Activated CD8-positive, alpha-beta memory T cell treated with anti-CD3 and anti-CD28 coated beads, Interleukin-2, amount 50 U/mL, for 4 hours (primary cell): Measurements from ENCODE around the gene BPIFB1.

Source experiments
- DNase-seq: peaks from one replicate; pipeline ENCODE4 v3.0.0-alpha.2; 2020

BPIFB1 gene

DNA sequence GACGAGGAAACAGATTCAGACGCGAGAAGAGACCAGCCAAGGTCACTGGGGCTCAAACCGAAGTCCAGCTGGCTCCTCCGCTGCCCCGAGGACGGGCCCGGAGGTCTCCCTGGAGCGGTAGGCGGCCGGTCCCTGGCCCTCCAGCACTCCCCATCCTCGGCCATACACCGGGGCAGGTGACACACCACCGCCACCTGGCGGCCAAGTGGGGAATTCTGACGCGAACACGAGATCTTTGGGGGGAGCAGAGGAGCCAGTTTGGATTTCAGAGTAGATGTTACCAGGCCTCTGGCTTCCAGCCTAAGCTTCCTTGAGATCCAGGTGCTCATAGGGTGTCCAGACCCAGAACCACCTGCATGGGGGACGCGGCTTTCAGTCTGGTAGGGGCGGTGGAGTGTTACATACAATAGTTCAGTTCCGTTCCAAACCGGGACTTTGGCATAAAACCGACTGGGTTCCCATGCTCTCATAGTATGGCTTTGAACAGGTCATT lies 16.1 kb downstream of the BPIFB1 start:
- peak; percentile 76 for DNase-seq

DNA sequence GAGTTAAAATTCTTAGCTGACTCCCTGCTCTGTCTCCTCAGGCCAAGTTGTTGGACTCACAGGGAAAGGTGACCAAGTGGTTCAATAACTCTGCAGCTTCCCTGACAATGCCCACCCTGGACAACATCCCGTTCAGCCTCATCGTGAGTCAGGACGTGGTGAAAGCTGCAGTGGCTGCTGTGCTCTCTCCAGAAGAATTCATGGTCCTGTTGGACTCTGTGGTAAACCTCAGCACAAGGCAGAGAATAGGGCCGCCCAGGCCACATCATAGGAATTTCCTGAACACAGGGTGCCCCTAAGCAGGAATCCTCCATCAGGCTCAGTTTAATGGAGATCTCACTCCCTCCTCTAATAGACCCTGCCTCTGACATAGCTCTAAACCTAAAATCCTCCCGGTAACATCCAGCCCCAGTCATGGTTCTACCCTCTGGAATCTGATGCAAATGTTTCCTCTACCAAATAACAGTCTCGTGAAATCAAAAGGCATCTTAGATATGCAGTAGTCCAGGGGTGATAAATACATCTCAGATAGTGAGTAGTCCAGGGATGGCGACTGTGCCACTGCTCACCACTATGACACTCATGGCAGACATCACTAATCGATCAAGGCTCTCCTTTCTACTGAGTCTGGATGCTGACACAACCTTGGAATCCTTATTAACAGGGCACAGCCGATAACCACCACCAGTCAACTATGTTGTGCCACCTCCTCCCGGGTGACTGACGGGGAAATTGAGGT lies 18.3 kb downstream of the BPIFB1 start:
- DNase-seq: no peak

DNA sequence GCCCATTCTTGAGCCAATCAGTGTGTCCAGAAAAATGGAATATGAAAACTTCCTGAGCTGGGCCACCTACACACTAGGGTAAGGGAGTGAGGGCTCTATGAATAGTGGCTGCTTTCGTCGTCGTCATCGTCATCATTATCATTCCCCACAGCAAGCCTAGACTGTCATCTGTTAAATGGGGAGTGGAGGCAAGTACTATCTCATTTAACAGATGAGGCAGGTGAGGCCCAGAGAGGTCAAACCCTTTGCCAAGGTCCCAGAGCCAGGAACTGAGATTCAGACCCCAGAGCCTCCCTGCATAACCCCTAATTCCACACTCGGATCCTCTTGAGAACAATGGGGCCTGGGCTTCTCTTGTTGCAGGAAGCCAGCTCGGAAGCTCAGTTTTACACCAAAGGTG lies 20.6 kb downstream of the BPIFB1 start:
- DNase-seq: no peak

DNA sequence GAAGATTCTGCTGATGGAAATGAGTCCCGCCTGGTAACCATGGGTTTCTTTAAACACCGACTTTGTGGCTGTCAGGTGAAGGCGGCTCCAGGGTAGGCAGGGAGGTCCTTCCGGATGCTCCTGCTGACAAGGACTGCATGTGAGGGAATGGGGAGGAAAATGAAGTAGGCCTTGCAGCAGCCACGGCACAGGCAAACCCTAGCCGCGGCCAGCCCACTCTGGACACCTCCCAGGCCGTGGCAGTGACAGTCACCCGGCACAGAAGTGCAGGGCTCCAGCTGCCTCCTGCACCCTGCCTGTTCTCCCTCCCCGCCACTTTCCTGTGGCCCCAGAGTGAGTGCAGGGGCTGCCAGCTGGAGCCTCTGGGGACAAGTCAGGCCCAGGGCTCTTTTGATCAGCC lies 21.0 kb downstream of the BPIFB1 start:
- DNase-seq: no peak

DNA sequence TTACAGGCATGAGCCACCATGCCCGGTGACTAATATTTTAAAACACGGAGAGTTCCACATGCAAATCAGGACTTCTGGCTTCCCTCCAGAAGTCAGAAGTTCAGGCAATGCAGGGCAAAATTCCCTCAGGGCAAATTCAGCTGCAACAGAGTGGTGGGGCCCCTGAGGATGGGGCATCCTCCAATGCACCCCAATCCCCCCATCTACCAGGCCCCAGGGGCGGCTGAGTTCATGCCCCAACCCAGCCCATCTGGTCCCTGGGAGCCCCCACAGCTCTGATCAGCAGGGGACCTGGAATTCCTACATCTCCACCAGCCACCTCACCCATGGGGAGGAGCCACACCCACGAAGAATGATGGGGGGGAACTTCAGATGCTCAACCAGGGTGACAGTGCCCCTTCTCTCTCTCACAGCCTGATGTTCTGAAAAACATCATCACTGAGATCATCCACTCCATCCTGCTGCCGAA lies 22.6 kb downstream of the BPIFB1 start:
- DNase-seq: no peak

DNA sequence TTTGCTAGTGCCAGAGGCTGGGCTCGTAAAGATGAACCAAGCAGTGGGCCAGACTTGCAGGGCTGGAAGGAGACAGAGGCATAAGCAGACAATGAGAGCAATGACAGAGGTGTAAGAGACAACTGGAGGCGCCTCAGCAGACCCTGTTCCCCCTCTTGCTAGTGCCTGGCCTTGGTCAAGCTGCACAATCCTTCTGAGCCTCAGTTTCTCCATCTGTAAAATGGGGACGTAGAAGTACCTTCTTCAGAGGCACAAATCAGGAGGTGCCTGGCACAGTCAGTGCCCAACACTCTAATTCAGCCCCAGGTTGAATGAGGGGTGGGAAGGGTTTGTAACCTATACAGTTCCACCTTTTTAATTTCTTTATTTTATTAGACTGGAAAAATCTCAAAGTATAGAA lies 23.2 kb downstream of the BPIFB1 start:
- no peak for DNase-seq

DNA sequence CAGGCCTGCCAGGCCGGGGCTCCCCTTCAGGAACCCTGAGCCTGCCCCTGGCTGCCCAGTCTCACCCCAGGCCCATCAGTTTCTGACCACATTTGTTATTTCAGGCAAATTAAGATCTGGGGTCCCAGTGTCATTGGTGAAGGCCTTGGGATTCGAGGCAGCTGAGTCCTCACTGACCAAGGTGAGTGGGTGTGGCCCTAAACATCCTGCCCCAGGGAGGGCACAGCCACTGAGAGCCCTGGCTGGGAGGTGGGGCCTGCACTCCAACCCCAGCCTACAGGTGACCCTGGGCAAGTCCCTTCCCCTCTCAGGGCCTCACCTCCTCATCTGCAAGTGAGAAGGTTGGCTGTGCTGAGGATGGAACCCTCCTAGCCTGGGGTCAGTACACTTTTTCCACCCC lies 23.8 kb downstream of the BPIFB1 start:
- DNase-seq: no peak

DNA sequence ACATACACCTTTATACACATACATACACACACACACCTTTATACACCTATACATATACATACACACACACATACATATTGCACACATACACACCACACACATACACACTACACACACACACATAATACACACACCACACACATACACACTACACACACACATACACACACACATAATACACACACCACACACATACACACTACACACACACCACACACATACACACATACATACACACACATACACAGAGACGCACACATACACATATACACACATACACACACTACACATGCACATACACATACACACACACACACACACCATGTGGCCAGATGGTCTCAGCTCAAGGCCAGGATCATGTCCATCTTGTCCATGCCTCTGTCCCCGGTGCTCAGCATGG lies 25.7 kb downstream of the BPIFB1 start:
- no peak for DNase-seq

DNA sequence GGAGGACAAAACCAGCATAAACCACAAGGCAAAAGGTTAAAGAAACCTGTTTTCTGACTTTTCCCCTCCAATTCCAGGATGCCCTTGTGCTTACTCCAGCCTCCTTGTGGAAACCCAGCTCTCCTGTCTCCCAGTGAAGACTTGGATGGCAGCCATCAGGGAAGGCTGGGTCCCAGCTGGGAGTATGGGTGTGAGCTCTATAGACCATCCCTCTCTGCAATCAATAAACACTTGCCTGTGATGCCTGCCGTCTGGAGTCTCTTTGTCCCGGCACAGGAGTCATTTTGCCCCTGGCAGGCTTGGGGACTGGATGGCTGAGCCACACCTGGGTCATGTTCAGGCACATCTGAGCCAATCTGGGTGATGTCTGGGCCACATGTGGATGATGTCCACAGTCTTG lies 26.6 kb downstream of the BPIFB1 start:
- no peak for DNase-seq

DNA sequence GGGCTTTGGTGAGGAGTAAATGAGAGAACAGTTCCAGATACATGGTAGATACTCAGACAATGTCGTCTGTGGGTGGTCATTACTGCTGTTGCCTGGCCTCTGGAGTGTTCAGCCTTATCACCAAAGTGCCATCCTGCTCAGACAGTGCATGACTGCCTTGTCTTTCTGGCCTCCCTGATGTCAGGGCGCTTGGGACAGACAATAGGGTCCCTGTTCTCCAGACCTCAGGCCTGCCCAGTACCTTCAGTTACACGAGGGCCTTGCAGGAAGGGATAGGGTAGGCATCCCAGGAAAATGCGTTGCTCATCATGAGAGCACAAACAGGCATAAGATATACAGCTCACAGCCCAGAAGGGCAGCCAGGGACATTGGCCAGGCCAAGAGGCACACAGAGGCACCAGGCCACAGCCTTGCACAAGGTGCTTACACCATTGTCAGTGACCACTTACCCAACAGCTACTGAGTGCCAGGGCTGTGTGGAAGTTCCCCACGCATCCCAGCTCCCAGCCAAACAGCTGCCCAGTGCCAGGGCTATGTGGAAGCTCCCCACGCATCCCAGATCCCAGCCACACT lies 27.4 kb downstream of the BPIFB1 start:
- no peak for DNase-seq

DNA sequence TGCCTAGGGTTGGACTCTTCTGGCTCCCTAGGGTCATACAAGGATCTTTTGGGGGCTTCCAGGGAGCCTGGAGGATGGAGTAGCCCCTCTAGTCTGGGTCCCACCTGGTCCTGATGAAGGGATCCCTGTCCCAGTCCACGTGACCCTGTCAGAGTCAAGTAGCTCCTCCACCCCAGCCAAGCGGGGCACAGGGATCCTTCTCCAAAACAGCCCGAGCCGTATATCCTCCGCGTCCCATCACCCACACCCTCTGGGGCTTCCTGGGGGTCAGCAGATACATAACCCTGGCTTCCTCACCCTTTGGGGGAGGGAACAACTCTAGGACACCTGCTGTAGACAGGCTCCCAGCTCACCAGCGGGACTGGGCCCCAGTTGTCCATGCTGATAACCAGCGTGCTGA lies 28.0 kb downstream of the BPIFB1 start:
- DNase-seq: no peak

DNA sequence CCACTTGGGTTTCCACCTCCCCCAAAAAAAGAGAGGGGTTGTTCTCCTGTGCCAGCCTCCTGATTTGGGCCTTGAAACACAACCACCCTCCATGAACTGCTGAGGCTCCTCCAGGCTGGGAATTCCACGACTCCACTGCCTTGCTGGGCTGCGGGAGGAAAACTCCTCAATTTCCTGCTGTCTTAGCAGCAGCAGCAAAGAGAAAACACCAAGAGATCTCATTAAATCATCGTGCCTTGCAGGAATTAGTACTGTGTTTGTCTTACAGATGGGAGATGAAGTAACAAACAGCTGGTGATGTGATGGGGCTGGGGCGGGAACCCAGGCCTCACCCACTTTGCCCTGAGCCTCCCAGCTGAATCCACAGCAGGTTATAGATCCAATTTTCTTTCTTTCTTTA lies 29.0 kb downstream of the BPIFB1 start:
- no peak for DNase-seq

DNA sequence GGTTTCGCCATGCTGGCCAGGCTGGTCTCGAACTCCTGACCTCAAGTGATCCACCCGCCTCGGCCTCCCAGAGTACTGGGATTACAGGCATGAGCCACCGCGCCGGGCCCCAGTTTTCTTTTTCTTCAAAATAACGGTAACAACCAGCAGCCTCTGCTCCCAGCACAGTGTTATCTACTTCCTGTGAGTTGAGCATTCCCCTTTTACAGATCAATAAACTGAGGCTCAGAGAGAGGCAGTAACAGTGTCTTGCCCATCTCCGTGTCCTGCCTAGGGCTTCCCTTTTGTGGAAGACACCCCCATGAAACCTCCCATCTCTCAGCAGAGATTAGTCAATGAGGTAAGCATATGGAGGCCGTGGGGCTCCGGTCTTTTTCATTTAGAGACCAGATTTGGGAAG lies 29.6 kb downstream of the BPIFB1 start:
- DNase-seq: no peak

DNA sequence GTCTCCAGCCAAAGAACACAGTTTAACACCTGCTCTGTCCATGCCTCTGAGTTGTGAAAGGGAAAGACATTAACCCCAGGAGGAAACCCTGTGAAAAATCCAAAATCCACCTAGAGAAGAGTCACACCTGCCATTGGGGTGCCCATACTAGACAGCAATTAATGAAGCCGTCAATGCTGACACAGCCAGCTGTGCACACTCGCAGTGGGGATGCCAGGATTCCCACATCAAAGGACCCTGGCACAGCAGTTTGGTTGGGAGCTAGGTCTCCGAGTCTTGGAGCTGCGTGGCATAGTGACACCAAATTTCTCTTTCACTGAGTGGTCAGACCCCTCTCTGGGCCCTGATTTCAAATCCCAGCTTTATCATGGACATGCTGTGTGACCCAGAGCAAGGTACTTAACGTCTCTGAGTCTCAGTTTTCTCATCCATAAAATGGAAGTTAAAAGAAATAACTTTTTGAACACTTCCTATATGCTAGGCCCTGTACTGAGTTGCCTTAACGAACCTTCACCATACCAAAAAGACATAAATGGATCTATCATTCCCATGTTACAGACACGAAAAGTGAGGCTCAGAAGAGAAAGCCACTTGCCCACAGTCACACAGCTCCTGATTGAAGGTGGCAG lies 30.8 kb downstream of the BPIFB1 start:
- no peak for DNase-seq

DNA sequence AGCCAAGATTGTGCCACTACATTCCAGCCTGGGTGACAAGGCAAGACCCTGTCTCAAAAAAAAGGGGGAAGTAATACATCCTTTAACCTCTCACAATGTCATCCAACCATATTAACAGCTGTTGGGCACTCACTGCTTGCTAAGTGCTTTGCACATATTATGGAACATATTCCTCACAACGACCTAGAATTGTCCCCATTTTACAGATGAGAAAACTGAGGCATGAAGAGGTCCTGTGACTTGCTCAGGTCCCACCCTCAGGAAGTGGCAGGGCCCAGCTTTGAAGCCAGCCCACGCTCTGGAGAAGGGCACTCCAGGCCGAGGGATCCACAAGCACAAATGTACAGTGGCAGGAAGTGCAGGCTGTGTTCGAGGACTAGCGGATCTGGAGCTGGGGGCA lies 33.3 kb downstream of the BPIFB1 start:
- no peak for DNase-seq

DNA sequence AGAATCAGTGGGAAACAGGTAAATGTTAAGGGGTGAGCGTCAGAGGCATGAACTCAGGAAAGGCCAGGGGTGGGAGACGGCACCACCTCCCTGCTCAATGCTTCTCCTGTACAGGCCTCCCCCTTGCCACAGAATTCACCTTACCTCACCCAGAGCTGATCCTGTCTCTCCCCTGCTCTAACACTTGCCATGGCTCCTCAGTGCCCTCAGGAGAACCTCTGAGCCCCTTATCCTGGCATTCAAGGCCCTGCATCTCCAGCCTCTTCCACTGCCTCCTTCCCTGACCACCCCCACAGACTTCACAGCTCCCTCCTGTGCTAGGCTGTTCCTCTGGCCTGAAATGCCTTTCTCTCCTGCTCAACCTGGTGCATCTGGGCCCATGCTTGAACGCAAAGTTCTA lies 33.9 kb downstream of the BPIFB1 start:
- no peak for DNase-seq

DNA sequence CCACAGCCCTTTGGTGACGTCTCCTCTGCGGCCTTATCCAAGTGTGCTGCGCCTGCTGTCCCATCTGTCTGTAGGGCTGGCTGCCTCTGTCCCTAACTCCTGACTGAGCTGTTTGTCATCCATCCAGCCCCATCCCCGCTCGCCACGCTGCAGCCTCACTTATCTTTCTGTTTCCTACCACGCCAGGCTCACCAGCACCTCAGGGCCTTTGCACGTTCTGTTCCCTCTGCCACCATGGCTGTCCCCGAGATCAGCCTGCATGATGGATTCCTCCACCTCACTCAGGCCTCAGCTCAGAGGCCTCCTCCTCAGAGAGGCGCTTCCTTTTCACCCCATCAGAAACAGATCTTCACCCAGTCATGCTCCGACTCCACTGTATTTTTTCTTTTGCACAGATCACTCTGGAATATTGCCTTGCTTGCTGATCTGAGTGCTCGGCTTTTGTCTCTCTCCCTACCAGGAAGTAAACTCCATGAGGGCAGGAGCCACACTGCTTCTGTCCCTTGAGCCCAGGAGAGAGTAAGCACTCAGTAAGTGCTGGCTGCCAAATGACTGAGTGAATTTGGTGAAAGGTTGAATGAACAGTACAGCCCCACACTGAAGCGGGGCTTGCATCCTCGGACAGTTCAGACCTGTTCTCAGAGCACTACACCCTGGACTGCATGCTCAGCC lies 34.5 kb downstream of the BPIFB1 start:
- no peak for DNase-seq

DNA sequence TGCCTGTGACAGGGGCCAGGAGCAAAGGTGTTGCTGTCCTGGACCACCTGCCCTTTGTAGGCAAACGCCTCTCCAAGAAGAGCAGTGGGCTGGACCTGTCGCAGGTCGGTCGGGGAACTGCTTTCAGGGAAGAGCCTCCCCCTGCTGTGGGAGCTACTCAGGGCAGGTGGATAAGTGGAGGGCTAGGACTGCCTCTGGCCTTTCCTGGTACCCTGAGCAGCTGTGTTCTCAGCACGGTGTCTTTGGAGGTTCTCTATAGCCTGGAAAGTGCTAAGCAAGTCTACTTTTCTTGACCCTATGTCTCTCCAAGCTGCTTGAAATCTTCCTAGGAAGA lies 35.0 kb downstream of the BPIFB1 start:
- no peak for DNase-seq

DNA sequence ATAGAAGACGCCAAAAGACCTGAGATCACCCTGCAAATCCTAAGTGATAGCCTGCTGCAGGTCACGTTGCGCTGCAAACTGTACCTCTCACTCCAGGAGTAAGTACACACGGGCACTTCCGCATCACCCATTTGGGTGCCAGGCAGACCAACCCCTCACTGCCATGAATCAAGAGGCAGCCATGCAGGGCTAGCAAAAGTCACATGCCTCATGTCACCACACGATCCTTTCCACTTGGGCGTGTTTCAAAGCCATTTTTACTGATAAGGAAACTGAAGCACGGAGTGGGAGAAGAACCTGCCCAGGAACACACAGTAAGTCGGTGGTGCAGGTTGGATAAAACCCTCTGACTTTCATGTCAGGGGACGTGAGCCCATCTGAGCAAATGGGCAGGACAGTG lies 37.0 kb downstream of the BPIFB1 start:
- DNase-seq: no peak

DNA sequence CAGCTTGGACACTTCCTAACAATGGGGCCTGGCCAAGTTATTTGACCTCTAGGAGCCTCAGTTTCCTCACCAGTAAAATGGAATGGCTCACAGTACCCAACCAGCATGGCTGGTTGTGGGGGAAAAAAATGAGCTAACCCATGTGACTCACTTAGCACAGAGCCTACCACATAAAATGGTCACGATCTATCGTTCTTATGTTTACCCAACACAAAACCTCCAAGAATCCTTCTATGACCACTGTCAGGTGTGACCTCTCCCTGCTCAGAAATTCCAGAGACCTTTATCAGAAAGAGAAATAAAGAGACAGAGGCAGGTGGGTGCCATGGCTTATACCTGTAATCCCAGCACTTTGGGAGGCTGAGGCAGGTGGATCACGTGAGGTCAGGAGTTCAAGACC lies 39.4 kb downstream of the BPIFB1 start:
- no peak for DNase-seq

DNA sequence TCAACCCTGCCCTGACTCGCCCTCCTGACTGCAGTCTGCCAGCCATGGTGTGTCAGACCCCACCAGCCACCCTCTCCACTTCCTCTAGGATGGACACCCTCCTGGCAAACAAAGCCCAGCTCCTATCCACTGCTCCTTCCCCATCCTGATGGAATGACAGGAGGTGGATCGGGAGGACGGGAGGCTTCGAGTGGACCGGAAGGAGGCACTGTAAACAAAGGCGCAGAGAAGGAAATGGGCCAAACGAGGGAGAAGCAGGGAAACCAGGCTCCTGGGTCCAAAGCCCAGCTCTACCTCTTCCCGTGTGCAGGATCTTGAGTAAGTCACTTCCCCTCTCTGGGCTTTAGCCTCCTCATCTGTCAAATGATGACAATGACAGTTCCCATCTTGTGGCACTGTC lies 40.2 kb downstream of the BPIFB1 start:
- DNase-seq: no peak

DNA sequence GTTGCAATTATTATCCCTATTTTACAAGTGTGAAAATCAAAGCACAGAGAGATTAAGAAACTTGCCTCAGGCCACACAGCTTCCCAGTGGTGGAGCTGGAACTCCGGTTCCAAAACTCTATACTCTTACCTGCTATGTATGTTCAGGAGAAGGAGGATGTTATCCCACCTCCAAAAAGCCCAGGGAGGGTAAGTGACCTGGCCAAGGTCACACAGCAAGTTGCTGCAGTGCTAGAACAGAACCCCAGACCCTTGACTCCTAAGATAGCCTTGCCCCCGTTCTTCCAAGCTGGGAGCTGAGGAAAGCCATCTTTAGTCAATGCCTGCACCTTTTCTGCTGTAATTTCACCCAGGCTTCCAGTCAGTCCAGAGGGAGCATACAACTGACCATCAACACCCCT lies 42.3 kb downstream of the BPIFB1 start:
- no peak for DNase-seq

DNA sequence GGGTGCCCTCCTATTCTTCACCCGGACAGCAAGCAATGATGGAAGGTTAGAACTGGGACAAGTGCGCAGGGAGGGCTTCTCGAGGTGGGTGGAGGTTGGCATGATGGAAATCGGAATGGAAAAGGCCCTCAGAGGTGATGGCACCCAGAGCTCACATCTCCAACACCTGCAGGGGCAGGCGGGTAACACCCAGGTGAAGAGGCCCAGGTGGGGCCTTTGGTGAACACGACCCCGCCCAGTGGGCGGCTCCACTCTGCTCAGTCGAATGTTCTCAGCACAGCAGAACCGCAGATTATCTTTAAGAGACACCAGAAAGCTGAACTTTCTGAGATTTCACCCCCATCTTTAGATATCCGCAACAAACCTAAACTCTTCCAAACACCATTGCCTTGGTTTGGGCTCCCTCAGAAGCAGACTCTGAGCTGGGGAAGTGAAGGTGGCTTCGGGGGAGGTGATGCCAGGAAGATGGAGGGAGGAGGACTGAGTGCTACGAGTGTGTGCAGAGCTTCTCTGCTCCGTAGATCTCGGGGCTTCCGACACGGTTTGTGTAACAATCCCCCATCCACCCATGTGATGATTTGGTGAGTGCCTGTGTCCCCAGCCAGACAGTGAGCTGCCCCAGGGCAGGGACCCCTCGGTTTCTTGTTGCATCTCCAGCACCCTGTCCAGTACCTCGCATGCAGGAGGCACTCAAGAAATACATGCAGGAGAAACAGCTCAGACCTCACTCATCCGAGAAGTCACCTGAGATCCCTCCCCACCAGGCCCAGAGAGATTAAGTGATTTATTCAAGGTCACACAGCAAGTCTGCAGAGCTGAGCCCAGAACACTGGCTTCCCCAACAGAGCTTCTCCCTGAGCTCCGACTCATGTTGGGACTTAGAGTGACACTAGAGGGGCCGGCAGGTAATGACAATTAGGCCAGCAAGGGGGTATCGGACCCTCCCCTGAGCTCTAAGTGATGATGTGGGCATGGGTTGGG lies 45.4 kb downstream of the BPIFB1 start:
- DNase-seq: no peak
